Pancreas (tissue), 10 donors: ENCODE data around the gene SLC46A1. TPM values are rescaled to one million over a fixed set of nuclear protein-coding genes. Genes with fewer than 3 reads are reported as not detected.
A peak's percentile ranks its signal among the peaks of the same experiment; 100 is the strongest.

Experiments used
- ATAC-seq, 4 donors: fragments of 200-7000 bp; cut with Tn5 transposase; one replicate each; pipeline versions ENCODE4 v1.8.0 to v1.9.1; 2020; ENCODE audit warnings: mild to moderate bottlenecking in 4 of 4, moderate library complexity in 4 of 4
- DNase-seq, 6 donors: peaks; one replicate each; pipeline ENCODE4 v3.0.0-alpha.2; 2020
- FAIRE-seq: peaks from 2 replicates; lab custom pipeline; 2012; peaks lifted over from hg19 to GRCh38; lab: Jason Lieb, UNC
- H3K27ac ChIP-seq, 4 donors: fragments of 200-600 bp; sonication (generic); 1 replicate in 3 of 4; 2 replicates in 1 of 4; pipeline versions ENCODE4 v1.5.0 to v1.8.0; 2020
- H3K27me3 ChIP-seq, 4 donors: fragments of 200-600 bp; one replicate each; pipeline ENCODE4 v1.8.0; 2021
- H3K36me3 ChIP-seq, 3 donors: fragments of 200-600 bp; sonication (generic) in 1 of 3; one replicate each; pipeline versions ENCODE4 v1.5.0 to v1.8.0; 2020 to 2021
- H3K4me1 ChIP-seq, 3 donors: fragments of 200-600 bp; one replicate each; pipeline ENCODE4 v1.8.0; 2021
- H3K4me3 ChIP-seq, 4 donors: fragments of 200-600 bp; sonication (generic) in 2 of 4; one replicate each; pipeline versions ENCODE4 v1.5.0 to v1.8.0; 2020 to 2021
- H3K9me3 ChIP-seq, 4 donors: fragments of 200-600 bp; one replicate each; pipeline ENCODE4 v1.8.0; 2021
- CTCF ChIP-seq, 4 donors: fragments of 200-600 bp; sonication (generic) in 3 of 4; IDR thresholded peaks; one replicate each; pipeline versions ENCODE4 v1.5.0 to v1.8.0; 2021; ENCODE audit warnings: antibody characterized with exemption in 4 of 4
- WGBS, 2 donors: extraction: QIAGEN DNeasy Blood & Tissue Kit; methylation state at CpG; one replicate each; pipeline ENCODE4 v1.1.7; 2013; 5-methylcytosine and 5-hydroxymethylcytosine counted together
- intact Hi-C, 3 donors: fragments of 100-400 bp; cut with DNase I; formaldehyde crosslinking; loops; one replicate each; pipeline versions ENCODE4 v1.11.1 to v1.14.2; 2022
- polyA plus RNA-seq, 2 donors: library from polyadenylated mRNA; stranded (reverse); fragments of 200-250 nt; gene quantifications; one replicate each; pipeline ENCODE4 v1.2.3, GENCODE V29; 2013
- total RNA-seq, 6 donors: library from RNA; stranded (reverse); fragmentation: NEBNext Ultra II Directional in 4 of 6; extraction: Animal tissue kit (Norgen Biotek cat#: 25700) in 4 of 6; gene quantifications; one replicate each; pipeline versions ENCODE4 v1.2.1 to v1.2.4, GENCODE V29; 2021 to 2023
- donor health status: healthy with polysubstance abuse.
- donor health status: DM: no; HTN: no; CAD: no; lungs with moderate emphysema.
- donor health status: DM: no; HTN: no; CAD: no.
- donor health status: control.
- donor health status: control.
- donor health status: Bipolar disorder and iron deficiency.
- donor health status: DM: yes; HTN: yes; CAD: no.
- donor health status: DM: no; HTN: no; CAD: no.
- donor health status: DM: no; HTN: no; CAD: no.
- donor health status: DM: yes; HTN: yes; CAD: no.

Gene SLC46A1
- total and polyA plus RNA-seq, 8 donors, result 5.8 to 13.8 (median 7.3) TPM

- no peaks in the 10 kb centered on the region for H3K36me3 ChIP-seq
- 81 to 87% methylated on average over 3 of the region's 3 CpGs for WGBS, 2 donors
- no peaks in the 10 kb centered on the region for H3K9me3 ChIP-seq
- no peak overlapping the region for H3K27ac ChIP-seq
- H3K4me3 ChIP-seq, result no peak overlapping the region
- ATAC-seq, result no peak
- no peaks in the 10 kb centered on the region for H3K4me1 ChIP-seq
- intact Hi-C loops, result no loop called here
- no peaks in the 10 kb centered on the region for H3K27me3 ChIP-seq
- no peak for TF ChIP-seq CTCF (IDR thresholded peaks at IDR 0.05)
- no peak for FAIRE-seq
- DNase-seq, result no peak
Measured at GRCh38 chr17:28412099-28412498, 6.1 kb upstream of the SLC46A1 start.

GRCh38 chr17:28407974-28408306, 1.9 kb upstream of the SLC46A1 start:
- intact Hi-C loops, result no loop called here
- ATAC-seq (no peak), FAIRE-seq (no peak), DNase-seq (no peak)
- Histone ChIP-seq H3K4me1 (peaks cover 0 to 13% (median 4%) of the 10 kb centered on the region in 3 donors), H3K27ac (no peak overlapping the region), H3K9me3 (no peaks in the 10 kb centered on the region), H3K36me3 (no peaks in the 10 kb centered on the region), H3K27me3 (no peaks in the 10 kb centered on the region), H3K4me3 (no peak overlapping the region)
- WGBS, 2 donors, result 94 to 95% methylated on average over 1 of the region's 1 CpG
- TF ChIP-seq CTCF (IDR thresholded peaks at IDR 0.05), result no peak

- Histone ChIP-seq H3K4me1 (peaks cover 0 to 13% (median 4%) of the 10 kb centered on the region in 3 donors), H3K27ac (no peak overlapping the region), H3K9me3 (no peaks in the 10 kb centered on the region), H3K36me3 (no peaks in the 10 kb centered on the region), H3K4me3 (no peak overlapping the region), H3K27me3 (no peaks in the 10 kb centered on the region)
- ATAC-seq, result no peak
- intact Hi-C loops, result no loop called here
- TF ChIP-seq CTCF (IDR thresholded peaks at IDR 0.05), result no peak
- no peak for DNase-seq
- 86 to 92% methylated on average over 5 of the region's 5 CpGs for WGBS, 2 donors
- FAIRE-seq, result no peak
Measured at GRCh38 chr17:28407130-28407973, 1.3 kb upstream of the SLC46A1 start.

- intact Hi-C loops, result no loop called here
- TF ChIP-seq CTCF (IDR thresholded peaks at IDR 0.05), result no peak
- Histone ChIP-seq H3K4me1 (peaks cover 0 to 13% (median 4%) of the 10 kb centered on the region in 3 donors), H3K27ac (peak overlapping the region in 2 of 4 donors; percentile 38 to 57), H3K27me3 (no peaks in the 10 kb centered on the region), H3K9me3 (no peaks in the 10 kb centered on the region), H3K4me3 (peak overlapping the region; percentile 69 to 91 (median 80)), H3K36me3 (no peaks in the 10 kb centered on the region)
- DNase-seq, result no peak
- WGBS, 2 donors, result 18 to 20% methylated on average over 9 of the region's 9 CpGs
- peak; percentile 14 to 38 (median 26) for ATAC-seq
- no peak for FAIRE-seq
Measured at GRCh38 chr17:28406473-28406814, 432 bp upstream of the SLC46A1 start.
